ENCODE results near the gene TERB1. TPM values are rescaled to one million over a fixed set of nuclear protein-coding genes. Genes with fewer than 3 reads are reported as not detected.

TERB1 gene
- total RNA-seq, 1 experiment from 2014 or later, result not detected

DNA sequence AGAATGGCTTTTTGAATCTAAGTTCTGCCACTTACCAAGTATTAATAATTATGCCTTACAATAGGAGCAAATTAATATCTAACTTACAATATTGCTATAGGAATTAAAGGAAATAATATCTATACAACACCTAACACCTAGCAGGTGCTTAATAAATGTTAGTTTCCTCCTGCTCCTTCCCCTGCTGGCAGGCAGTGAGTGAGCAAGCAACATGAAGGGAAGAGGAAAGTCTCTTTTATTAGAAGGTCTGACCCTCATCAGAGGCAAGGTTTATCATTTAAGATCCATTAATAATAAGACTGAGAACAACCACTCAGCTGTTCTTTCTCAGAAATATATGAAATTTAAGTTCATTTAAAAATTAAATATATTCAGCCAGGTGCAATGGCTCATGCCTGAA, 43.3 kb downstream of the TERB1 start:
- no peaks in the 10 kb centered on the region for H3K9me3 ChIP-seq (ENCODE audit: control insufficient read depth in 1 of 2, insufficient read depth in 1 of 2, low read depth in 1 of 2, low read length in 2 of 2)
- ATAC-seq (peak; percentile 53; the same call in 1 of the 2 replicates), DNase-seq (ENCODE audit: low read depth, low spot score) (no peak)
- no peaks in the 10 kb centered on the region for H3K4me1 ChIP-seq (ENCODE audit: control insufficient read depth in 1 of 2, insufficient read depth in 2 of 2, low read length in 2 of 2)
- no peak overlapping the region for H3K4me2 ChIP-seq (ENCODE audit: low read length)
- no peaks in the 10 kb centered on the region for H3K79me2 ChIP-seq (ENCODE audit: insufficient read depth, low read length)
- no peaks in the 10 kb centered on the region for H4K20me1 ChIP-seq (ENCODE audit: insufficient read depth)
- CTCF ChIA-PET, result no interaction called here
- H3K27ac ChIP-seq (ENCODE audit: low read depth, low read length), result no peak overlapping the region
- no peak overlapping the region for H3K4me3 ChIP-seq (replicated peaks in 1 of 2; ENCODE audit: low read depth in 1 of 2, low read length in 2 of 2)
- no peak overlapping the region for H2AFZ ChIP-seq (ENCODE audit: low read depth, low read length, poor library complexity, severe bottlenecking)
- no peak overlapping the region for H3K9ac ChIP-seq (ENCODE audit: low read length)
- POLR2A ChIA-PET, result no interaction called here
- TF ChIP-seq, protein P1, sequence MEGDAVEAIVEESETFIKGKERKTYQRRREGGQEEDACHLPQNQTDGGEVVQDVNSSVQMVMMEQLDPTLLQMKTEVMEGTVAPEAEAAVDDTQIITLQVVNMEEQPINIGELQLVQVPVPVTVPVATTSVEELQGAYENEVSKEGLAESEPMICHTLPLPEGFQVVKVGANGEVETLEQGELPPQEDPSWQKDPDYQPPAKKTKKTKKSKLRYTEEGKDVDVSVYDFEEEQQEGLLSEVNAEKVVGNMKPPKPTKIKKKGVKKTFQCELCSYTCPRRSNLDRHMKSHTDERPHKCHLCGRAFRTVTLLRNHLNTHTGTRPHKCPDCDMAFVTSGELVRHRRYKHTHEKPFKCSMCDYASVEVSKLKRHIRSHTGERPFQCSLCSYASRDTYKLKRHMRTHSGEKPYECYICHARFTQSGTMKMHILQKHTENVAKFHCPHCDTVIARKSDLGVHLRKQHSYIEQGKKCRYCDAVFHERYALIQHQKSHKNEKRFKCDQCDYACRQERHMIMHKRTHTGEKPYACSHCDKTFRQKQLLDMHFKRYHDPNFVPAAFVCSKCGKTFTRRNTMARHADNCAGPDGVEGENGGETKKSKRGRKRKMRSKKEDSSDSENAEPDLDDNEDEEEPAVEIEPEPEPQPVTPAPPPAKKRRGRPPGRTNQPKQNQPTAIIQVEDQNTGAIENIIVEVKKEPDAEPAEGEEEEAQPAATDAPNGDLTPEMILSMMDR (IDR thresholded peaks at IDR 0.05 in 2 of 3, conservative IDR thresholded peaks at IDR 0.05 in 1 of 3; ENCODE audit: borderline replicate concordance in 1 of 3, insufficient read depth in 1 of 3, low read depth in 2 of 3, low read length in 2 of 3), result peak in 2 of 3 experiments; percentile 15 to 24; a peak in 2 of 6 replicates
- no peak for TF ChIP-seq CEBPB (IDR thresholded peaks at IDR 0.05; ENCODE audit: low read depth)
- no TSS peak for BruUV-seq (replicated peaks)
- RAD21 ChIA-PET (ENCODE audit: low non-redundant PET in 1 of 2, low total read pairs in 2 of 2, uncharacterized antibody in 2 of 2, unreplicated experiment in 2 of 2), result no interaction called here
- H3K9me2 ChIP-seq (ENCODE audit: insufficient read depth), result no peaks in the 10 kb centered on the region
- H3K27me3 ChIP-seq (ENCODE audit: insufficient read depth, low read length), result no peaks in the 10 kb centered on the region
- no peaks in the 10 kb centered on the region for H3K36me3 ChIP-seq (ENCODE audit: control insufficient read depth in 1 of 2, insufficient read depth in 2 of 2, low read length in 2 of 2)
- intact Hi-C loops (cut with micrococcal nuclease), result no loop called here

DNA sequence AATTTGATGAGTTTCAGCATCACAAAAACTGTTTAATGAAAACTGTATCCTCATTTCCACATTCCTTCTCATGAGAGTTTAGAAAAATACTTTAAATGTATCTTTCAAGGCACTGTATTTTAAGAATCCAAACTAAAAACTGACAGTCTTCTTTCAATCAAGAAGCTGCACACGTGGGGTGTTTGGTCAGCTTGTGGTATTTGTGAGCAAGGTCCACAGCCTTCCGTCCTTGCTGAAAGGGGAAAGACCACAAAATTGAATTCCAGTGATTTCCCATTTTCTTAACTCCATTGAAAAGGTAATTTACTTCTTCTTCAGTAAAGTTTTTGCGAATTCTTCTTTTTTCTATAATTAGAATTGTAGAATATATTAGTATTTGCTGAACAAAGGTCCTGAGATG, 46.6 kb downstream of the TERB1 start:
- Histone ChIP-seq H3K4me3 (replicated peaks in 1 of 2; ENCODE audit: low read depth in 1 of 2, low read length in 2 of 2) (no peak overlapping the region), H4K20me1 (ENCODE audit: insufficient read depth) (no peaks in the 10 kb centered on the region), H3K36me3 (ENCODE audit: control insufficient read depth in 1 of 2, insufficient read depth in 2 of 2, low read length in 2 of 2) (no peaks in the 10 kb centered on the region), H3K4me1 (ENCODE audit: control insufficient read depth in 1 of 2, insufficient read depth in 2 of 2, low read length in 2 of 2) (peaks cover 11 to 17% of the 10 kb centered on the region in 2 experiments), H3K9ac (ENCODE audit: low read length) (no peak overlapping the region), H3K27ac (ENCODE audit: low read depth, low read length) (no peak overlapping the region), H2AFZ (ENCODE audit: low read depth, low read length, poor library complexity, severe bottlenecking) (no peak overlapping the region), H3K79me2 (ENCODE audit: insufficient read depth, low read length) (peaks cover 15% of the 10 kb centered on the region), H3K27me3 (ENCODE audit: insufficient read depth, low read length) (no peaks in the 10 kb centered on the region), H3K9me3 (ENCODE audit: control insufficient read depth in 1 of 2, insufficient read depth in 1 of 2, low read depth in 1 of 2, low read length in 2 of 2) (0 out of 4 replicates have a peak, but pooled peaks cover 0 to 5% of the 10 kb centered on the region in 2 experiments), H3K9me2 (ENCODE audit: insufficient read depth) (no peaks in the 10 kb centered on the region), H3K4me2 (ENCODE audit: low read length) (no peak overlapping the region)
- ChIA-PET RAD21 (ENCODE audit: low non-redundant PET in 1 of 2, low total read pairs in 2 of 2, uncharacterized antibody in 2 of 2, unreplicated experiment in 2 of 2) (no interaction called here), POLR2A (no interaction called here), CTCF (no interaction called here)
- DNase-seq (ENCODE audit: low read depth, low spot score) (no peak), ATAC-seq (no peak)
- intact Hi-C loops (cut with micrococcal nuclease), result no loop called here
- TF ChIP-seq SP1 (IDR thresholded peaks at IDR 0.05; ENCODE audit: low read depth) (no peak), YY1 (IDR thresholded peaks at IDR 0.05; ENCODE audit: extremely low read depth, insufficient replicate concordance, low read depth, low read length) (no peak), CEBPB (IDR thresholded peaks at IDR 0.05; ENCODE audit: low read depth) (no peak), EZH2 (IDR thresholded peaks at IDR 0.05) (no peak), RAD21 (IDR thresholded peaks at IDR 0.05; ENCODE audit: low read depth) (no peak), ZFX (IDR thresholded peaks at IDR 0.05) (no peak), TCF7L2 (IDR thresholded peaks at IDR 0.05; ENCODE audit: borderline replicate concordance, extremely low read depth, insufficient read depth, insufficient read length) (no peak), POLR2AphosphoS5 (IDR thresholded peaks at IDR 0.05; ENCODE audit: low read depth, low read length) (no peak), JUND (IDR thresholded peaks at IDR 0.05) (no peak), FOSL1 (IDR thresholded peaks at IDR 0.05; ENCODE audit: low read depth) (no peak), SIN3A (IDR thresholded peaks at IDR 0.05; ENCODE audit: low read depth) (no peak), ZNF274 (IDR thresholded peaks at IDR 0.05; ENCODE audit: low read depth, low read length) (no peak)
- TF ChIP-seq, protein P2, sequence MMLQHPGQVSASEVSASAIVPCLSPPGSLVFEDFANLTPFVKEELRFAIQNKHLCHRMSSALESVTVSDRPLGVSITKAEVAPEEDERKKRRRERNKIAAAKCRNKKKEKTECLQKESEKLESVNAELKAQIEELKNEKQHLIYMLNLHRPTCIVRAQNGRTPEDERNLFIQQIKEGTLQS (IDR thresholded peaks at IDR 0.05), result no peak
- TF ChIP-seq, protein P1 (IDR thresholded peaks at IDR 0.05 in 2 of 3, conservative IDR thresholded peaks at IDR 0.05 in 1 of 3; ENCODE audit: borderline replicate concordance in 1 of 3, insufficient read depth in 1 of 3, low read depth in 2 of 3, low read length in 2 of 3), result no peak
- TF ChIP-seq, protein P3, sequence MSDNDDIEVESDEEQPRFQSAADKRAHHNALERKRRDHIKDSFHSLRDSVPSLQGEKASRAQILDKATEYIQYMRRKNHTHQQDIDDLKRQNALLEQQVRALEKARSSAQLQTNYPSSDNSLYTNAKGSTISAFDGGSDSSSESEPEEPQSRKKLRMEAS (IDR thresholded peaks at IDR 0.05), result no peak
- BruUV-seq (replicated peaks), result no TSS peak
